Gastrocnemius medialis (tissue), 4 donors: ENCODE results near the gene KRT79.

Source experiments
- CTCF ChIP-seq, 5 experiments: fragments of 450-650 bp in 3 of 5; fragments of 200-600 bp in 2 of 5; sonication (generic) in 2 of 5; IDR thresholded peaks in 4 of 5; conservative IDR thresholded peaks in 1 of 5; 1 replicate in 4 of 5; 2 replicates in 1 of 5; pipeline ENCODE4 v1.5.1; 2016 to 2019; ENCODE audit warnings: antibody characterized with exemption in 5 of 5, mild to moderate bottlenecking in 3 of 5, moderate library complexity in 3 of 5
- POLR2A ChIP-seq, 2 donors: fragments of 450-650 bp; IDR thresholded peaks; one replicate each; pipeline ENCODE4 v1.6.1; 2017; ENCODE audit warnings: antibody characterized with exemption in 2 of 2, mild to moderate bottlenecking in 2 of 2, moderate library complexity in 2 of 2

- TF ChIP-seq CTCF (IDR thresholded peaks at IDR 0.05 in 4 of 5, conservative IDR thresholded peaks at IDR 0.05 in 1 of 5) (no peak), POLR2A (IDR thresholded peaks at IDR 0.05) (no peak)
These were observed 39.4 kb downstream of the KRT79 start for GRCh38 chr12:52794479-52795331.
